Right renal cortex interstitium (tissue), 3 donors: ENCODE measurements around the gene OR4K17. TPM values are rescaled to one million over a fixed set of nuclear protein-coding genes. Genes with fewer than 3 reads are reported as not detected.
"Not testable (repeated sequence)": the region's sequence is repeated elsewhere in the genome, so short reads cannot be mapped to it uniquely, and the experiment has no call there.

Experiments used
- DNase-seq, 3 donors: peaks; one replicate each; pipeline ENCODE4 v3.0.0-alpha.2; 2013; ENCODE audit warnings: low read depth in 3 of 3, low spot score in 2 of 3
- polyA plus RNA-seq, 3 donors: library from polyadenylated mRNA; unstranded; fragments of 120-200 nt; gene quantifications; one replicate each; pipeline ENCODE4 v1.2.1, GENCODE V29; 2013; ENCODE audit not compliant: insufficient read length in 3 of 3

The OR4K17 gene
- under 1 TPM in 2 of 3 donors, not detected in 1; 0.03 to 0.07 TPM for polyA plus RNA-seq

- no peak for DNase-seq
These were observed at the start of gene OR4K17 for GRCh38 chr14:20110438-20110837. Gene OR4K17, plus strand, starts transcription at chr14:20110739. Its CDS starts 6,761 bp downstream, at chr14:20117500.

GRCh38 chr14:20092050-20092449, 18.5 kb upstream of the OR4K17 start:
- no peak for DNase-seq

GRCh38 chr14:20093442-20093841, 17.1 kb upstream of the OR4K17 start:
- no peak for DNase-seq

GRCh38 chr14:20098926-20099770, 11.4 kb upstream of the OR4K17 start:
- not testable (repeated sequence) for DNase-seq

GRCh38 chr14:20112321-20112720, 1.8 kb downstream of the OR4K17 start:
- DNase-seq = no peak

- DNase-seq = no peak
These were observed 6.2 kb downstream of the OR4K17 start for GRCh38 chr14:20116748-20117147.

GRCh38 chr14:20118795-20119194, 8.3 kb downstream of the OR4K17 start:
- DNase-seq = no peak

- no peak for DNase-seq
These were observed 28.0 kb downstream of the OR4K17 start, which contains the start of gene OR4N5 for GRCh38 chr14:20138520-20138919. Gene OR4N5, plus strand, starts transcription at chr14:20138820. Its CDS starts 4,916 bp downstream, at chr14:20143736.

GRCh38 chr14:20143911-20144310, 33.4 kb downstream of the OR4K17 start:
- DNase-seq = no peak

- no peak for DNase-seq
These were observed 34.3 kb downstream of the OR4K17 start for GRCh38 chr14:20144820-20145219.

GRCh38 chr14:20164462-20164861, 53.9 kb downstream of the OR4K17 start:
- DNase-seq = no peak

GRCh38 chr14:20167091-20167490, 56.6 kb downstream of the OR4K17 start:
- DNase-seq = no peak

- DNase-seq = not testable (repeated sequence)
These were observed 59.3 kb downstream of the OR4K17 start for GRCh38 chr14:20169852-20170251.

Other genes starting within 250 kb of the OR4K17 start
- gene OR4K2, start 235.6 kb upstream of the OR4K17 start, polyA plus RNA-seq = not detected
- gene OR4K5, start 190.1 kb upstream of the OR4K17 start, polyA plus RNA-seq = not detected
- not detected for gene OR4K1, start 179.8 kb upstream of the OR4K17 start, polyA plus RNA-seq
- not detected for gene OR4K15, start 135.1 kb upstream of the OR4K17 start, polyA plus RNA-seq
- not detected for gene OR4Q2, start 108.6 kb upstream of the OR4K17 start, polyA plus RNA-seq
- gene OR4K14, start 91.4 kb upstream of the OR4K17 start, polyA plus RNA-seq = not detected
- gene OR4K13, start 74.7 kb upstream of the OR4K17 start, polyA plus RNA-seq = not detected
- gene OR4L1, start 50.7 kb upstream of the OR4K17 start, polyA plus RNA-seq = not detected
- gene OR4N5, start 28.1 kb downstream of the OR4K17 start, polyA plus RNA-seq = not detected
- not detected for gene OR11G2, start 80.2 kb downstream of the OR4K17 start, polyA plus RNA-seq
- gene OR11H6, start 113.0 kb downstream of the OR4K17 start, polyA plus RNA-seq = not detected
- under 1 TPM; 0.43 to 0.55 (median 0.45) TPM for gene OR11H7, start 118.2 kb downstream of the OR4K17 start, polyA plus RNA-seq
- not detected for gene OR11H4, start 128.5 kb downstream of the OR4K17 start, polyA plus RNA-seq
- 10 to 100 TPM; 26.5 to 33.5 (median 32.2) TPM for gene TTC5, start 195.2 kb downstream of the OR4K17 start, polyA plus RNA-seq
- gene CCNB1IP1, start 222.5 kb downstream of the OR4K17 start, polyA plus RNA-seq = 100 to 1,000 TPM; 115 to 138 (median 118) TPM
- gene PARP2, start 232.9 kb downstream of the OR4K17 start, polyA plus RNA-seq = 10 to 100 TPM; 47.2 to 63.9 (median 47.3) TPM